Measurements from ENCODE around the gene RAB28. TPM values are rescaled to one million over a fixed set of nuclear protein-coding genes. Genes with fewer than 3 reads are reported as not detected.
A peak's percentile ranks its signal among the peaks of the same experiment; 100 is the strongest.

Gene RAB28
- total and polyA plus RNA-seq, 9 of the 15 experiments (the other 6 are each of a cell fraction or from before 2014, with no cell fraction given) = 6.7 to 40.4 (median 23.0) TPM

DNA sequence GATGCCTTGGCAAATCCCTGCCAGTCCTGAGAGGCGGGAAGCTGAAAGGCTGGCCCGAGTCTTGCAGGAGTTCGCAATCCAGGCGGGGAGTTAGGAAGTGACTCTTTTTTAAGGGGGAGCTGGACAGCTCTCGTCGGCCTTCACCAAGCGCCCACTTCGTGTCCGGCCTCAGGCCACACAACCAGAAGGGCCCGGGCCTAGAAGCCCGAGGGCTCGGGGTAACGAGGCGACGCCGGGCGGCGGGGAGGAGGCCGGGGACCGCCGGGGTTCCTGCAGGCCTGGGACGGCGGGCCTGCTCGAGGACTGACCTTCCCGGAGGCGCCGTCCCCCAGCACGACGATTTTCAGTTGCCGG, 395 bp downstream of the RAB28 start (continued):
- TF ChIP-seq, protein P1, sequence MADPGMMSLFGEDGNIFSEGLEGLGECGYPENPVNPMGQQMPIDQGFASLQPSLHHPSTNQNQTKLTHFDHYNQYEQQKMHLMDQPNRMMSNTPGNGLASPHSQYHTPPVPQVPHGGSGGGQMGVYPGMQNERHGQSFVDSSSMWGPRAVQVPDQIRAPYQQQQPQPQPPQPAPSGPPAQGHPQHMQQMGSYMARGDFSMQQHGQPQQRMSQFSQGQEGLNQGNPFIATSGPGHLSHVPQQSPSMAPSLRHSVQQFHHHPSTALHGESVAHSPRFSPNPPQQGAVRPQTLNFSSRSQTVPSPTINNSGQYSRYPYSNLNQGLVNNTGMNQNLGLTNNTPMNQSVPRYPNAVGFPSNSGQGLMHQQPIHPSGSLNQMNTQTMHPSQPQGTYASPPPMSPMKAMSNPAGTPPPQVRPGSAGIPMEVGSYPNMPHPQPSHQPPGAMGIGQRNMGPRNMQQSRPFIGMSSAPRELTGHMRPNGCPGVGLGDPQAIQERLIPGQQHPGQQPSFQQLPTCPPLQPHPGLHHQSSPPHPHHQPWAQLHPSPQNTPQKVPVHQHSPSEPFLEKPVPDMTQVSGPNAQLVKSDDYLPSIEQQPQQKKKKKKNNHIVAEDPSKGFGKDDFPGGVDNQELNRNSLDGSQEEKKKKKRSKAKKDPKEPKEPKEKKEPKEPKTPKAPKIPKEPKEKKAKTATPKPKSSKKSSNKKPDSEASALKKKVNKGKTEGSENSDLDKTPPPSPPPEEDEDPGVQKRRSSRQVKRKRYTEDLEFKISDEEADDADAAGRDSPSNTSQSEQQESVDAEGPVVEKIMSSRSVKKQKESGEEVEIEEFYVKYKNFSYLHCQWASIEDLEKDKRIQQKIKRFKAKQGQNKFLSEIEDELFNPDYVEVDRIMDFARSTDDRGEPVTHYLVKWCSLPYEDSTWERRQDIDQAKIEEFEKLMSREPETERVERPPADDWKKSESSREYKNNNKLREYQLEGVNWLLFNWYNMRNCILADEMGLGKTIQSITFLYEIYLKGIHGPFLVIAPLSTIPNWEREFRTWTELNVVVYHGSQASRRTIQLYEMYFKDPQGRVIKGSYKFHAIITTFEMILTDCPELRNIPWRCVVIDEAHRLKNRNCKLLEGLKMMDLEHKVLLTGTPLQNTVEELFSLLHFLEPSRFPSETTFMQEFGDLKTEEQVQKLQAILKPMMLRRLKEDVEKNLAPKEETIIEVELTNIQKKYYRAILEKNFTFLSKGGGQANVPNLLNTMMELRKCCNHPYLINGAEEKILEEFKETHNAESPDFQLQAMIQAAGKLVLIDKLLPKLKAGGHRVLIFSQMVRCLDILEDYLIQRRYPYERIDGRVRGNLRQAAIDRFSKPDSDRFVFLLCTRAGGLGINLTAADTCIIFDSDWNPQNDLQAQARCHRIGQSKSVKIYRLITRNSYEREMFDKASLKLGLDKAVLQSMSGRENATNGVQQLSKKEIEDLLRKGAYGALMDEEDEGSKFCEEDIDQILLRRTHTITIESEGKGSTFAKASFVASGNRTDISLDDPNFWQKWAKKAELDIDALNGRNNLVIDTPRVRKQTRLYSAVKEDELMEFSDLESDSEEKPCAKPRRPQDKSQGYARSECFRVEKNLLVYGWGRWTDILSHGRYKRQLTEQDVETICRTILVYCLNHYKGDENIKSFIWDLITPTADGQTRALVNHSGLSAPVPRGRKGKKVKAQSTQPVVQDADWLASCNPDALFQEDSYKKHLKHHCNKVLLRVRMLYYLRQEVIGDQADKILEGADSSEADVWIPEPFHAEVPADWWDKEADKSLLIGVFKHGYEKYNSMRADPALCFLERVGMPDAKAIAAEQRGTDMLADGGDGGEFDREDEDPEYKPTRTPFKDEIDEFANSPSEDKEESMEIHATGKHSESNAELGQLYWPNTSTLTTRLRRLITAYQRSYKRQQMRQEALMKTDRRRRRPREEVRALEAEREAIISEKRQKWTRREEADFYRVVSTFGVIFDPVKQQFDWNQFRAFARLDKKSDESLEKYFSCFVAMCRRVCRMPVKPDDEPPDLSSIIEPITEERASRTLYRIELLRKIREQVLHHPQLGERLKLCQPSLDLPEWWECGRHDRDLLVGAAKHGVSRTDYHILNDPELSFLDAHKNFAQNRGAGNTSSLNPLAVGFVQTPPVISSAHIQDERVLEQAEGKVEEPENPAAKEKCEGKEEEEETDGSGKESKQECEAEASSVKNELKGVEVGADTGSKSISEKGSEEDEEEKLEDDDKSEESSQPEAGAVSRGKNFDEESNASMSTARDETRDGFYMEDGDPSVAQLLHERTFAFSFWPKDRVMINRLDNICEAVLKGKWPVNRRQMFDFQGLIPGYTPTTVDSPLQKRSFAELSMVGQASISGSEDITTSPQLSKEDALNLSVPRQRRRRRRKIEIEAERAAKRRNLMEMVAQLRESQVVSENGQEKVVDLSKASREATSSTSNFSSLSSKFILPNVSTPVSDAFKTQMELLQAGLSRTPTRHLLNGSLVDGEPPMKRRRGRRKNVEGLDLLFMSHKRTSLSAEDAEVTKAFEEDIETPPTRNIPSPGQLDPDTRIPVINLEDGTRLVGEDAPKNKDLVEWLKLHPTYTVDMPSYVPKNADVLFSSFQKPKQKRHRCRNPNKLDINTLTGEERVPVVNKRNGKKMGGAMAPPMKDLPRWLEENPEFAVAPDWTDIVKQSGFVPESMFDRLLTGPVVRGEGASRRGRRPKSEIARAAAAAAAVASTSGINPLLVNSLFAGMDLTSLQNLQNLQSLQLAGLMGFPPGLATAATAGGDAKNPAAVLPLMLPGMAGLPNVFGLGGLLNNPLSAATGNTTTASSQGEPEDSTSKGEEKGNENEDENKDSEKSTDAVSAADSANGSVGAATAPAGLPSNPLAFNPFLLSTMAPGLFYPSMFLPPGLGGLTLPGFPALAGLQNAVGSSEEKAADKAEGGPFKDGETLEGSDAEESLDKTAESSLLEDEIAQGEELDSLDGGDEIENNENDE (IDR thresholded peaks at IDR 0.05; ENCODE audit: low read depth, low read length) = no peak
- TF ChIP-seq, protein P2, sequence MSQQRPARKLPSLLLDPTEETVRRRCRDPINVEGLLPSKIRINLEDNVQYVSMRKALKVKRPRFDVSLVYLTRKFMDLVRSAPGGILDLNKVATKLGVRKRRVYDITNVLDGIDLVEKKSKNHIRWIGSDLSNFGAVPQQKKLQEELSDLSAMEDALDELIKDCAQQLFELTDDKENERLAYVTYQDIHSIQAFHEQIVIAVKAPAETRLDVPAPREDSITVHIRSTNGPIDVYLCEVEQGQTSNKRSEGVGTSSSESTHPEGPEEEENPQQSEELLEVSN (IDR thresholded peaks at IDR 0.05; ENCODE audit: borderline replicate concordance in 1 of 2, extremely low read depth in 1 of 2, insufficient read depth in 1 of 2, insufficient read length in 1 of 2, low read depth in 1 of 2, low read length in 1 of 2, poor library complexity in 1 of 2, severe bottlenecking in 1 of 2) = peak in 1 of 2 experiments; percentile 10
- TF ChIP-seq RBM39 (optimal IDR thresholded peaks at IDR 0.05; ENCODE audit: low read depth, low read length) = no peak
- TF ChIP-seq JUN (IDR thresholded peaks at IDR 0.05; ENCODE audit: borderline replicate concordance, low read depth, low read length) = no peak
- TF ChIP-seq JUN (CRISPR knock-in tag; IDR thresholded peaks at IDR 0.05; ENCODE audit: borderline replicate concordance) = no peak
- no peak for TF ChIP-seq ATF4 (CRISPR knock-in tag; IDR thresholded peaks at IDR 0.05)
- TF ChIP-seq ZFX (CRISPR knock-in tag; IDR thresholded peaks at IDR 0.05) = peak; percentile 89
